Transverse colon (tissue), 3 donors: ENCODE measurements around the gene NCOA1.

ENCODE experiments used
- EP300 ChIP-seq: sonication (generic); formaldehyde crosslinking; IDR thresholded peaks from one replicate; pipeline ENCODE4 v1.6.1; 2017; ENCODE audit warnings: antibody characterized with exemption, low read depth
- POLR2A ChIP-seq: fragments of 450-650 bp; IDR thresholded peaks from one replicate; pipeline ENCODE4 v1.6.1; 2016; ENCODE audit warnings: antibody characterized with exemption, mild to moderate bottlenecking, moderate library complexity
- TF ChIP-seq, protein P1 (sequence below), 5 experiments: fragments of 200-600 bp in 3 of 5; fragments of 450-650 bp in 2 of 5; sonication (generic) in 3 of 5; IDR thresholded peaks; 1 replicate in 2 of 5; 2 replicates in 3 of 5; pipeline ENCODE4 v1.5.1; 2016 to 2017; ENCODE audit warnings: antibody characterized with exemption in 5 of 5, inconsistent platforms in 3 of 5, mild to moderate bottlenecking in 2 of 5, moderate library complexity in 1 of 5

- TF ChIP-seq, protein P1, sequence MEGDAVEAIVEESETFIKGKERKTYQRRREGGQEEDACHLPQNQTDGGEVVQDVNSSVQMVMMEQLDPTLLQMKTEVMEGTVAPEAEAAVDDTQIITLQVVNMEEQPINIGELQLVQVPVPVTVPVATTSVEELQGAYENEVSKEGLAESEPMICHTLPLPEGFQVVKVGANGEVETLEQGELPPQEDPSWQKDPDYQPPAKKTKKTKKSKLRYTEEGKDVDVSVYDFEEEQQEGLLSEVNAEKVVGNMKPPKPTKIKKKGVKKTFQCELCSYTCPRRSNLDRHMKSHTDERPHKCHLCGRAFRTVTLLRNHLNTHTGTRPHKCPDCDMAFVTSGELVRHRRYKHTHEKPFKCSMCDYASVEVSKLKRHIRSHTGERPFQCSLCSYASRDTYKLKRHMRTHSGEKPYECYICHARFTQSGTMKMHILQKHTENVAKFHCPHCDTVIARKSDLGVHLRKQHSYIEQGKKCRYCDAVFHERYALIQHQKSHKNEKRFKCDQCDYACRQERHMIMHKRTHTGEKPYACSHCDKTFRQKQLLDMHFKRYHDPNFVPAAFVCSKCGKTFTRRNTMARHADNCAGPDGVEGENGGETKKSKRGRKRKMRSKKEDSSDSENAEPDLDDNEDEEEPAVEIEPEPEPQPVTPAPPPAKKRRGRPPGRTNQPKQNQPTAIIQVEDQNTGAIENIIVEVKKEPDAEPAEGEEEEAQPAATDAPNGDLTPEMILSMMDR (IDR thresholded peaks at IDR 0.05): no peak
- no peak for TF ChIP-seq EP300
- TF ChIP-seq POLR2A: no peak
These were observed 176.5 kb downstream of the NCOA1 start for GRCh38 chr2:24667542-24667941.
